Gastroesophageal sphincter (tissue), 3 donors: ENCODE measurements around the gene FRMD6.

Experiments used
- CTCF ChIP-seq, 4 experiments: fragments of 200-600 bp in 2 of 4; fragments of 450-650 bp in 2 of 4; sonication (generic) in 1 of 4; IDR thresholded peaks; one replicate each; pipeline ENCODE4 v1.5.1; 2017 to 2019; ENCODE audit warnings: antibody characterized with exemption in 4 of 4, mild to moderate bottlenecking in 2 of 4, moderate library complexity in 2 of 4
- POLR2AphosphoS5 ChIP-seq: sonication (generic); formaldehyde crosslinking; IDR thresholded peaks from one replicate; pipeline ENCODE4 v1.6.1; 2017; ENCODE audit warnings: antibody characterized with exemption

GRCh38 chr14:51735851-51736250 is 84.1 kb downstream of the FRMD6 start:
- TF ChIP-seq CTCF (IDR thresholded peaks at IDR 0.05) (no peak), POLR2AphosphoS5 (no peak)
